ENCODE measurements around the gene DUSP6.

DUSP6 gene

DNA sequence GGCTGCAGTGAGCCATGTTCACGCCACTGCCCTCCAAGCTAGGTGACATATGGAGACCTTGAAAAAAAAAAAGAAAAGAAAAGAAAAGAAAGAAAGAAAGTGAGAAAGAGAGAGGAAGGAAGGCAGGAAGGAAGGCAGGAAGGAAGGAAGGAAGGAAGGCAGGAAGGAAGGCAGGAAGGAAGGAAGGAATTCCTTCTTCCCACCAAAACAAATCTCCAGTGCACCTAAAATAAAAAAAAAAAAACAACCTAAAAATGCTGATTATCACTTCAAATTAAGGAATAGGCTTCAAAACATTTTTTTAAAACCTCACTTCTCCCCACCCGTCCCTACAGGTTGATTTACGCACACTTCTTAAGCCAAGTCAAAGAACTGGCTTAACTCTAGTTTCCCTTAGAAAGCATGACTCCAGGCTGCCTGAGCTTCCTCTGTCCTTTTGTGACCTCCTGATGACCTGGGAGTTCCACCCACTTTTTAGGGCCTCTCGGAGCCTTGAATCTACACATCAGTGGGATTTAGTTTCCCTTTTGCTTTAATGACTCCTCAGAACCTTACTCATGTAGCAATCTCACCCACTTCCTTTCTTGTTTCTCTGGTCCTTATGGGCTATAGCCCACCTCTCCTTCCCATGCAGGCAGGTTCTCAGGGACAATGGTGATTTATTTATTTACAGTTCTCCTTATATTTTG is 18.6 kb downstream of the DUSP6 start:
- no peak for DNase-seq

DNA sequence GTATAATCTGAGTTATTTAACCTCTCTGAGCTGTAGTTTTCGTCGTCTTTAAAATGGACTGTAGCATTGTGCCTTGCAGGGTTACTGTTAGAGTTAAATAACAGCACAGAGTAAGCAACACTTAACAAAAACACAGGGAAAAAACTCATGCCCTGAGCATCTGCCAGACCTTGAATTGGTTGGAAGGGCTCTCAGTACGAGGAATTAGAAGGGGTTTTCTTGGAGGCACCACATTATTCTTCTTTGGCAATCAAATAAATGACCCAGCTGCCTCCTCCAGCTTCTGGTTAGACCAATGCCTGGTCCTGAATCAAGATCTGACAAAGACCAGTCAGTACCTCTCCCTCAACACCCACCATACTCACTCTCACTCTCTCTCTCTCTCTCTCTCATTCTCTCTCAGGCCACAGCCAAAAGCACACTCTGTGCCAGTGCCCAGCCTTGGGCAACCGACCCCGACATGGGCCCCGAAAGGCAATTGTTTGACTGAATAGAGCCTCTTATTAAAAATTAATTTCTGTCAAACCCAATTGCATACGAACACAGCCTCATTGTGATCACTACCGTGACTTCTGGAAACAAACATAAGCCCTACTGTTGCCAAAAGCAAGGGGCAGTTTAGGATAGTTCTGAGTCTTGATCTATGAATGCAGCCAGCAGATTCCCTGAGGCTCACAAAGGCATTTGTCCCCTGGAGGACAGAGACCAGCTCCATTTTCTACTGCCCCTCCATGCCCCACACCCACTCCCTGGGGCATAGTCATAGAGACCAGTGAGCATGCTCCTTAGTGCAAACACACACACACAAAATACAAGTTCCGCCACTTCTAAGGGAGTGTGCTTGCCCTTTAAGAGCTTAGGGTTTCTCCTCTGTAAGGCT is 23.9 kb downstream of the DUSP6 start:
- peak in 23 of 56 donors; percentile 10 to 76 (median 33) for DNase-seq

DNA sequence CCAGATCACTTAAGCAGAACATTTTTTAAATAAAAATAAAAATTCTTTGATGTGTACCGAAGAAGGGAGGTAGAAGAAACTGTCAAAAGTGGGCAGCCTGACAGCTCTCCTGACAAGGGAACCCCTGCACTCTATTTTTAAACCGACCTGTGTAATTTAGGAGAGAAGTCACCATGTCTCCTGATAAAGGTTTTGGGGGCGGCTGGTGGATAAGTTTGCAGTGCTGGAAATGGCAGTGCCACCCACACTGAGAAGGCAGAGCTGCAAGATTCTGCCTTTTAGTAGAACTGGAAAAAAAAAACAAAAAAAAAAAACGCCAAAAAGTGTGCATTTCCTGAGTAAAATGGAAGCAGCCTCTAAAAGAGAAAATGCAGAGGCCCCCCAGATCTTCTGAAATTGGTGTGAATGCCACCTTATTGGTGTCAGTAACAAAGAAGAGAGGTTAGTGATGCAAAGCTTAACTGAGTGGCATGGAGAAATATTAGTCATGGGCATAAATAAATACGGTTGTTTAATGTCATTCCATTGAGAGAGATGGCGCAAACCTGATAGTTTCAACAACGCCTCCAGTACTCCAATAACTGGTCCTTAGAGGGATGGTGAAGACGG is 24.7 kb downstream of the DUSP6 start:
- DNase-seq = peak in 22 of 56 donors; percentile 12 to 66 (median 35)

DNA sequence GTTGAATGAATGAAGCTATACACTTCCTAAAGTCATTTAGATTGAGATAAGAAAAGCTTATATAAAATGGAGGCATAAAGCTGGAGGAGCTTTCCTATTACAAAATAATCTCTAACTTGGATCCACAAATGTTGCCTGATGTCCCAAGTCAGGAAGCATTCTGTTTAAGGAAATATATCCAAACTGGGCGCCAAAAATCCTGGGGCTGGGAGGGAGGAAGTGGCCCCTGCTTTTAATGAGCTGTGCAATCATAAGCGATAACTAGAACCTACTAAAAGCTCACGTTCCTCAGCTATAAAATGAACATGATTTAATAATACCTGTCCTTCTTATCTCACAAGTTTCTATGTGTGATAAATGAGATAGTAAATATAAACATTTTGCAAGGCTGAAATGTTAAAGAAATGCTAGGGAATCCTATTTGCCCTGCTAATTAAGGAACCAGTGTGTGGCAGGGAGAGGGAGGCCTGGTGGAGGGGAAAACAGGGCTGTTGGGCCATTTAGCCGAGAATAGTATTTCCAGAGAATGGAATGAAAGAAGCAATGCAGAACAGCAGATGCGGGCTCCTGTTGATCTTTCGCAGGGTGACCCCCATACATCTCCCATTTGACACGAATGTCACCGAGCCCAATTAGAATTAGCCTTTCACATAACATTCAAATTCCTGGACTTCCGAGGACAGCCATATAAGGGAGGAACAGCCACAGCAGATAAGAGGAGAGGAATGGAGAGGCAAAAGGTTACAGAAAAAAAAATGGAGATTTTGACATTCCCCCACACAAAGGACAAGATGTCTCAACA is 25.9 kb downstream of the DUSP6 start:
- DNase-seq = no peak

DNA sequence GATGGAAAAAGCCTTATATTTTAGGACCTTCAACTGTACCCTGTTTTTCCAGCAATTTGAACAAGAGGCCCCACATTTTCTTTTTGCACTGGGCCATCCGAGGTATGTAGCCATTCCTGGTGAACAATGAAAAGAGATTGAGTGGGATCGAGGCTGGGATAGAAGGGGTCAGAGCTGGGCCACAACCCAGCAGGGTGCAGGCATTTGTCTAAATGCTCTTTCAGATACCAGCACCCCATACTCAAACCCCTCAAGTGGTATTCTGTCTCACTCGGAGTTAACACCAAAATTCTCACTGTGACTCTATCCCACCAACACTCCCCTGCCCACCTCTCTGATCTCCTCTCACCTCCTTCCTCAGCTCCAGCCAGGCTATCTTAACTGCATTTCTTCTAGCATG is 26.8 kb downstream of the DUSP6 start:
- DNase-seq = no peak

DNA sequence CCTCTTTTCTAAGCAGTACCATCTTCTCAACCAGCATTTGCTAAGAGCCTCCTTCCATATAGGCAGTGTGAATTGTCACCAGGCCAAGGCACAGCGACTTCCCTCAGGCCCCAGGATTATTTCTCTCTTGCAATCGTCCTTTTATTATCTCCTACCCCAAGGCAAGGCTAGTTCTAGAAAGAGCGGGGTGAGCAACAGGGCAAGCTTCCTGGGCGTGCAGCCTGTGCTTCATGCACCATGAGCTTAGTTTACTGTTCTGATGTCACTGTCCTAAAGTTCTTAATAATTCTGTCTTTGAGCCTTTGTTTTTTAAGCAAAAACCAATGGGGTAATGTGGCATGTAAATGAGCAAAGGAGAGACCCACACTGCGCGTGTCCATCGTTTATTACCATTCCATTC is 27.9 kb downstream of the DUSP6 start:
- DNase-seq = no peak

DNA sequence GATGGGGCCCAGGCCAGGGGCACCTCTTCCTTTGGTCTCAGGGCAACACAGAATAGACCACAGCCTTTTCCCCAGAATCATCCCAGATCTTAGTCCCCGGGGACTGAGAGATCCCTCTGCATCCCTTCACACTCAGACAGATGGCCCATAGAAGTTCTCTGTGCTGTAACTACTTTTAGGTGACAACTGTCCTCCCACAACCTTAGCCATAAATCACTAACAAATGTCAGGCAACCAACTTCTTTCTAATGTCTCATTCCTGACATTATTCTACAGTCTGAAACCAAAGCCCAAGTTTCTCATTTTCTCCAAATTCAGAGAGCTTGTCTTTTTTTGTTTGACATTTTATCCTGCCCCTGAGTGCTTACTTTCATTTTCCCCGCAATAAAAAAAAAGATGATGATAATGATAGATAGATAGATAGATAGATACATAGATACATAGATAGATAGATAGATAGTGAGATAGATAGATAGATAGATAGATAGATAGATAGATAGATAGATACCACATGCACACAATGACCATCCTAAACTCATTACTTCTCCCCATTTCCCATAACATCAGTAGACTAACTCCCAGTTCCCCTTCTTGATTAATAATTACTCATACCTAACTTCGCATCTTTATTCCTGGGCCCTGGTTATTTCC is 28.6 kb downstream of the DUSP6 start:
- DNase-seq = no peak

DNA sequence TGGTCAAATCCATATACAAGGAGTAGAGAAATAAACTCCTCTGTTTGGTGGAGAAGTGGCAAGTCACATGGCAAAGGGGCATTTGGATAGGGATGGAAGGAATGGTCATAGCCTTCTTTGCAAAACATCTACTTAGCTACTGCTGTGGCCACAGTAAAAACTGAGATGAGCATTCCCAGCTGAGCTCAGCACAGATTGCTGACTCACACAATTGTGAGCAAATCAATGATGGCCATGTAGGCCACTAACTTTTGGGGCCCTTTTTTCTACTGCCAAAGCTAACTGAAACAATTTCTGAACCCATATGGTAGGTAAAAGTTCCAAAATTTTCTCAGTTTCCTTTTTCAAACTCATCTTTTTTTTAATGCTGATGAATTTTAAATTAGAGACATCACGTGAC is 31.6 kb downstream of the DUSP6 start:
- no peak for DNase-seq

DNA sequence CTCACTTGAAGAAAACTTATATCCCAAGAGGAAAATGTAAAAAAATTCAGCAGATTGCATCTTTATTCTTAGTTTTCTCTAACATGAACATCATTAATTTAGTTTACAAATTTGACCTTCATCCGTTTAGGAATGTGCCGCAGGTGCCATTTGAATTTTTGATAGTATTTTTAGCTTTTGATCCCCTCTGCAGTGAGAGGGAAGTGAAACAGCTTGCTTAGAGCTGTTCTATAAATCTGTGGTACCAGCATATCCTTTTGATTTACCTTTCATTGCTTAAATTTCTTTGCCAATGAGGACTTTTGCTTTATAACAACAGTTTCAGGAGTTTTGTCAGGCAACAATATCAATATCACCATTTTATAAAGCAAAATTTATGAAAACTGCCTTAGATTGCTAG is 32.7 kb downstream of the DUSP6 start:
- DNase-seq = no peak

DNA sequence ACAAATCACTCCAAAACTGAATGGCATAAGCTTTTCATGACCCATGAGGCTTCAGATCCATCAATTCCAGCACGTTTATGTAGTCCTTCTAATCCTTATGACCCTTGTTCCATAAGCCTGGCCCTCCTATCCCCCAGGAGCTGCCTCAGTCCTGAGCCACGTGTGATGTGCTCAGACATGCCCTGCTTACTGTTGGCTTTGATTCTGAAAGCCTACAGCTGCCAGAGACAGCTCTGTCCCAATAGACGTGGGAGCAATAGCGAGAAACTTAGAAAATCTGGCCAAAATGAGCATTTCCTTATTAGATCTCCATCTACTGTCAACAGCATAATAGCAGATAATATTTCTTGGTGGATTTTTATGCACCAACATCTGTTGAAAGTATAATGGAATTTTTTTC is 33.2 kb downstream of the DUSP6 start:
- no peak for DNase-seq

DNA sequence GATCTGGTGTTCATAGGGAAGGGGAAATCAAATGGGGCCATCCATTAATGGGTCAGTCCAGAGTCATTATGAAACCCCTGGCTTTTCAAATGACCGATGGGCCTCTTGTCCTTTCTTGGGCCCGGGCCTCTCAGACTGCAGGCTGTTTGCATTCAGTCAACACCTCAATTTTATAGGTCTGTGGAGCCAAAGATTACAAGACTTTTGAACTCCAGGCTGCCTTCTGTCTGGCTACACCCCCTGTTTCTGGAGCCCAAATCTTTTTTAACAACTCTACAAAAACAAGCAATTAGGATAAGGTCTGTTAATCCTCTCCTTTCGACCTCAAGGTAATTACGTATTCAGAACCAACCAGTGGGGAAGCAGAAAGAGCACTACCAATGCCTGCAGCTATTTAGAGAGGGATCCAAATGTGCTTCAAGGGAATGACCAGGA is 35.6 kb downstream of the DUSP6 start:
- DNase-seq = no peak

DNA sequence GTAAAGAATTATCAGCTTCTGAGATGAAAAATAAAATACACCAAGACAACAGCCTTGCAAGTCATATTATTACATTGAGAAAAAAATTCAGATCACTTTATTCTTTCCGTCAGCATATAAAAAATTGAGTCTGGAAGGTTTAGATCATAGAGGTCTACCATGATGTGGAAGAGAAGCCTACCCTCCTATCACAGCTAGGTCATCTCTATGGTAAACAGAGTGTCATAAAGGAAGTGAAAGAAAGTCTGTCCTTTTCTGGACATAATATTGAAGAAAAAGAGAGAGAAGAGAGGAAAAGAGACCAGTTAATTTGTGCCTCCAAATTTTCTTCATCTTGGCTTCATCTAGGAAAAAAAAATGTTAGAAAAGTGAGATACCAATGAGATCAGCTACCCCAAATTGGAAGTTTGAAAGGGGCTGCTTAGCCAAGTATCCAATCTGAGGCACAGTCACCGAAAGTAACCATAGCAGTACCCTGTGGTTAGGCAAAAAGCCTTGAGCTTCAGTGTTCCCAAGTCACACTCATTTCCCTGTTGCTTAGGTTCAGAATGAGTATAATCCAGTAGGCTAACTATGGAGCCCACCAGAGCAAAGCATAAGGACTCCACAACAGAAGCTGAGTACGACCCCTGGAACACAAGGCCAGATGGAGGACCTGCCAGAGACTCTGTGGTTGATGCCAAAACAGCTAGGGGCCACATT is 38.1 kb downstream of the DUSP6 start:
- DNase-seq = no peak

DNA sequence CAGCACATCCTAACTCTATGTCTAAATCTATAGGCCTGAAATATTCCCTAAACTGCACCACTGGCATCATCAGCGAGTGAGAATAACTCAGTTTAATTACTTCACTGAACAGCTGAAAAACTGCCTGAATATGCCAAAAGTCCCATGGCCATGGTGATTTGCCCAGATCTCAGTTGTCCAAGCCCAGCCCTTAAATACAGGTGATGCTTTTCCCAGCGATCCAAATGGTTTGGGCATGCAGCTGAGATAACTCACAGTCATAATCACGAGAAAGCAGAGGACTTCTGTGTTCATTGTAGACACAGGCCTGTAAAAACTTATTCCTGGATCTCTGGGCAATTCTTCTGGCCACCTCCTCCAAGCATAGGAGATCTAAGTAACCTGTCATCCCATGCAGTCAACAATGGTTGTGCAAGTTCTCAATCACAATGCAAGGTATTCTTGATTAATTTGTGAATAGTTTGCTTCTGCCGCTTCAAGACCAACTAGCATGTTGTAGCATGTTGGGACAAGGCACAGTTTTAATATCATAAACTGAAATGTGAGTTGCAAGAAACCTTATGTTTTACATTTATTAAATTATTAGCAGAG is 40.5 kb downstream of the DUSP6 start:
- DNase-seq = no peak

DNA sequence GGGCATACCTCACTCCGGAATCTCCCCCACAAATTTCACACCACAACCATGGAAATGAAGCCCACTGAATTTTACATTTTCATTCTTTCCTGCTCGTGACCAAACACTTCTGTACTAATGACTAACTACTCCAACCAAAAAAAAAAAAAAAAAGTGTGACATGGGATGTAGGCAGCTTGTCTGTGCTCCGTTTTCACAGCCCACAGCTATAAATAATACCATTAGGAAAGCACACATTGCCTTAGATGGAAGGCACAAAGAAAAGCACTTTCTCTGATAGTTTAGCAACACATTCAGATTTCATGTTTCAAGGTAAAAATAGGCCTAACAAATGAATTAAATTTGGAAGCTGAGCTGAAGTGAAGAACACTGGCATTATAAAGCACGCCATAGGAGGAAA is 42.5 kb downstream of the DUSP6 start:
- no peak for DNase-seq

DNA sequence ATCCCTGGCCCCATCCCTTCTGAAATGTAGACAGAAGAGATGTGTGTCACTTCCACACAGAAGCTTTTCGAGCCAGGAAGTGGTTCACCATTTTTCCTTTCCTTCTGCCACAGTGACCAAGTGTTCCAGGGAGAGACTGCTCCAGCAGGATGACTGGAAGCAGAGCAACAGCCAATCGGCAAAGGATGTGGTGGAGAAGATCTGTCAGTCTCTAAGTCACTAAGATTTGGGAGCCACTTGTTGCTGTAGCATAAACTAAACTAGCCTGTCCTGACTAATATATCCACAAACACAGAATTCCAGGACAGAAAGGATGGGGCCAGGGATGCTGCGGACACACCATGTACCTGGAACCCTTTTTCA is 42.9 kb downstream of the DUSP6 start:
- DNase-seq = no peak

DNA sequence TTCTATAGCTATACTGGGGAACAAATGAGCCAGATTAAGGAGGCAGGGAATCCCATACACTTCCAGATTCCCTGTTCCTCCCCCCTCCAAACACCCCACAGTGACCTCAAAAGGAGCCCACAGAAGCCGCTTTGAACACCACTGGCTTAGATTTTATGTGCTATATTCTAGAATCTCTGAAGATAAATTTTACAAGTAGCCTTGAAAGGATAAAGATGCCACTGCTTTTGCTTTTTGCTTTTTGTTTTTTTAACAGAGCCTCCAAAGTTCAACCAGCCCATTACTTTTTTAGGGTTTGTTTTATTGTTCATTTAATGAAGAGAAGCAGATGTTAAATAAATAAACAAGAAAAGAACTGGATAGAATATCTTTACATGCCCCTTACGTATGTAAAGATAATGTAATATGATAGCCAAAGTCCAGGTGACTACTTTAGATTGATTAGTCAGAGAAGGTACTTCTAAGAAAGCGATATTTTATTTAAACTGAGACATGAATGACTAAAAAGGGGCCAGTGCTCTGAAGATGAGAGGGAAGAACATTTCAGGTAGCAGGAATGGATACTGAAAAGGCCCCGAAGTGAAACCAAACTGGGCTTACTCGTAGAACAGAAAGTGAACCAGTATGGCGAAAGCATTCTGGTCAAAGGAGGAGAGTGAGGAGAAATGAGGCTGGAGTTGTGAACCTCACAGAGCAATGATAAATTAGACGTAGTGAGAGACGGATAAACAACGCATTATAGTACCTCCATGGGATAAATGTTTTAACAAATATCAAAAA is 44.6 kb downstream of the DUSP6 start:
- DNase-seq = no peak

DNA sequence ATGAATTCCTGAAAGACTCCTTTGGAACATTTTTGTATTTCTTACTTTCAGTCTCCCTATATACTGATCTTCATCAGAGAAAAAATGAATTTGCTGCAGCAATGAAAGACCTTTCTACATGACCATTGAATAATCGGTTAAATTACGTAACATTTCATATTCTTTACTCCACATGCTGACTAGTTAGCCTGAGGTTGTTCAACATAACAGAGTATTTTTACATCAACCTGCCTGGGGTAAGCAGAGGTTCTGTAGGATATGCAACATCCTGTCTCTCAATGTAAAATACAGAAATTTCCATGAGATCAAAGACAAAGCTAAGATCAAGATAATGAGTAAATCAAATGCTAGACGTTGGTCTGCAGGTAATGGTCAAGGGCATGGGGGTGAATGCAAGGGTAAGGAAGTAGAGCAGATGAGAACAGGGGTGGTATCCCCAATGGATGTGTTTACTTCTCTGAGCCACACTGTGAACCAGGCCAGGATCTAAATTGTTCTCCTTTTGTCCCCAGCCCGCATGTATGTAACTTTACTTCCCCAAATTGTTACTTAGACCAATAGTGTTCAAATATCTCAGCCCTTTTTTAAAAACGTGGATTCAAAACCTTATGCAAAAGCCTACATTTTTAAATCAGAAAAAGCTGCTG is 45.4 kb downstream of the DUSP6 start:
- DNase-seq = no peak

DNA sequence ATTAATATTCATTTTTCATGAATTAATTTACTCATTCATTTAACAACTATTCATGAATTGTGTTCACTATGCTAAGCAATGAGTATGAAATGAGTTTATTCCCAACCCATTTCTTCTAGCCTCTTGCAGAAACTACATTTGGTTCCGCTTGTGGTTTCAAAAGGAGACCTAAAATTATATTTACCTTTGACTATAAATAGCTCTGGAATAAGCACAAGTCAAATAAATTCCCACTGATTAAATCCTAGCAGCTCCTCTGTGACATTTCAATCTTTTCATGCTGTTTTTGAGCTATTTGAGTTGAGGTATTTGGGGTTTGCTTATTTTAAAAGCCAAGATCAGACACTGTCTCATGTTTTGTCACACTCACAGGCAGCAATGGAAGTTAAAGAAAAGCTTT is 46.9 kb downstream of the DUSP6 start:
- no peak for DNase-seq

DNA sequence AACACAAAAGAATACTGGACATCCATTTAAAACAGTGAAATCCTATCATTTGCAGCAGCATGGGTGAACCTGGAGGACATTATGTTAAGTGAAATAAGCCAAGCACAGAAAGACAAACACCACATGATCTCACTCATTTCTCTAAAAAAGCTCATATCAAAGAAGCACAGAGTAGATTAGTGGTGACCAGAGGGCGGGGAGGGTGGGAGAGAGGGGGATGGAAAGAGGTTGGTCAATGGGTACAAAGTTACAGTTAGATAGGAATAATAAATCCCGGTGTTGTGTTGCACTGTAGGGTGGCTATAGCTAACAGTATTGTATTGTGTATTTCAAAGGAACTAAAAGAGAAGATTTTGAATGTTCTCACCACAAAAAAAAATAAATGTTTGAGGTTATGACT is 52.4 kb downstream of the DUSP6 start:
- DNase-seq = no peak

All from nucleus accumbens (tissue), 56 donors.